Endodermal cell (in vitro differentiated cells): ENCODE results near the gene CHAT. TPM values are rescaled to one million over a fixed set of nuclear protein-coding genes. Genes with fewer than 3 reads are reported as not detected.

Experiments
- DNase-seq: peaks from one replicate; pipeline ENCODE4 v3.0.0-alpha.2; 2017
- H3K27ac ChIP-seq: 2 replicates; pipeline ENCODE4 v1.5.1; 2013; ENCODE audit warnings: mild to moderate bottlenecking, low read depth, low read length, moderate library complexity
- H3K27me3 ChIP-seq: 2 replicates; pipeline ENCODE4 v1.6.1; 2013; ENCODE audit warnings: mild to moderate bottlenecking, low read length, moderate library complexity; ENCODE audit not compliant: insufficient read depth, control insufficient read depth, poor library complexity, severe bottlenecking
- H3K36me3 ChIP-seq: 2 replicates; pipeline ENCODE4 v1.7.0; 2013; ENCODE audit warnings: mild to moderate bottlenecking, low read length, moderate library complexity; ENCODE audit not compliant: control insufficient read depth, insufficient read depth
- H3K4me1 ChIP-seq: one replicate; pipeline ENCODE4 v1.7.0; 2013; ENCODE audit warnings: low read length; ENCODE audit not compliant: control insufficient read depth, insufficient read depth
- H3K4me3 ChIP-seq: 2 replicates; pipeline ENCODE4 v1.5.1; 2013; ENCODE audit warnings: mild to moderate bottlenecking, low read length, moderate library complexity
- H3K9ac ChIP-seq: 2 replicates; pipeline ENCODE4 v1.6.1; 2013; ENCODE audit warnings: mild to moderate bottlenecking, low read length, moderate library complexity; ENCODE audit not compliant: poor library complexity, severe bottlenecking; ENCODE audit errors: extremely low read depth
- H3K9me3 ChIP-seq: 2 replicates; pipeline ENCODE4 v1.6.1; 2013; ENCODE audit warnings: mild to moderate bottlenecking, low read length, moderate library complexity; ENCODE audit not compliant: control insufficient read depth
- H3K27ac Mint-ChIP-seq: 2 replicates; pipeline ENCODE4 v1.8.0; 2020; ENCODE audit warnings: mixed read lengths
- H3K27me3 Mint-ChIP-seq: 2 replicates; pipeline ENCODE4 v1.8.0; 2021; ENCODE audit warnings: mild to moderate bottlenecking, mixed read lengths; ENCODE audit not compliant: insufficient read depth
- H3K36me3 Mint-ChIP-seq: 2 replicates; pipeline ENCODE4 v1.8.0; 2020; ENCODE audit warnings: low read depth, mixed read lengths
- H3K4me1 Mint-ChIP-seq: 2 replicates; pipeline ENCODE4 v1.8.0; 2020; ENCODE audit warnings: mixed read lengths
- H3K4me3 Mint-ChIP-seq: 2 replicates; pipeline ENCODE4 v1.8.0; 2020; ENCODE audit warnings: mild to moderate bottlenecking, moderate library complexity, mixed read lengths
- H3K9me3 Mint-ChIP-seq: 2 replicates; pipeline ENCODE4 v1.8.0; 2020; ENCODE audit warnings: mild to moderate bottlenecking, mixed read lengths
- WGBS, 2 experiments: methylation state at CpG; one replicate each; pipeline versions ENCODE4 v1.1.5 to v1.1.7; 2013; ENCODE audit warnings: missing lambda C conversion rate in 2 of 2, mixed read lengths in 1 of 2; ENCODE audit not compliant: insufficient coverage in 1 of 2, insufficient read length in 1 of 2; 5-methylcytosine and 5-hydroxymethylcytosine counted together
- total RNA-seq, 2 donors: library from RNA; stranded (reverse); fragmentation: NEBNext Ultra II Directional in 1 of 2; extraction: Animal tissue kit (Norgen Biotek cat#: 25700) in 1 of 2; gene quantifications; 2 replicates in 1 of 2; 3 replicates in 1 of 2; pipeline ENCODE4 v1.2.1, GENCODE V29; 2021
- TF ChIP-seq, protein P1 (sequence below): fragments of 200-600 bp; sonication (generic); conservative IDR thresholded peaks from 2 replicates; pipeline ENCODE4 v1.5.0; 2021; ENCODE audit warnings: antibody characterized with exemption, mild to moderate bottlenecking

Gene CHAT
- total RNA-seq, 2 donors from 2014 or later = not detected

DNA sequence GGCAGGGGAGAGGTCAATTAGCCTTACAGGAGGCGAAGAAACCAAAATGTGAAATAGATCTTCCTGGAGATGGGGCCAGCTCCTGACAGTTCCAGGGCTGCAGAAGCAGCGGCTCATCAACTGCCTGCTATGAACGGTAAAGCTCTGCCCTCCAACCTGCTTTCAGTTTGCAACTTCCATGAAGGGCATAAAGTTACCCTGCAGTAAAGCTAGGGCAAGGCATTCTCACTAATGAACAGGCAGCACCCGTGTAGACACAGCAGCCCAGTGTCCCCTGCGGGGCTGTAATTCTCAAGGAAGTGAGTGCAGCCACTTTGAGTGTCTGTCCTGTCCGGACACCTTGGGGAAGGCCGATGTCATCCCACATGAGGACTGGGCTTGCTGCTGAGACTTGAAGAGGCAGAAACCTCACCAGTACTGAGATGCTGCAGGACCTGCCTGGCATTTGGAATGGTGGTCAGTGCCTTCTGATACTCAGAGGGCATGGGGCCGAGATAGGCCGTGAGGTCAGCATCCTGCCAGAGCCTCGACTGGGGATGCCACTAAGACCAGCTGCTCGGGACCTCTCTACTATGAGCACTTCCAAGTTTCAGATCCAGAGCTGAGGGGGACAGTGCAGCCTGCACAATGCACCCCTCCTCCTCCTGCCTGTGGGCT is 39.6 kb downstream of the CHAT start:
- Histone ChIP-seq H3K36me3 (no peaks in the 10 kb centered on the region), H3K27me3 (no peaks in the 10 kb centered on the region), H3K9ac (no peak overlapping the region), H3K4me3 (no peak overlapping the region), H3K4me1 (no peaks in the 10 kb centered on the region), H3K9me3 (no peaks in the 10 kb centered on the region), H3K27ac (no peak overlapping the region)
- Mint-ChIP-seq H3K4me3 (no peak overlapping the region), H3K27ac (no peak overlapping the region), H3K9me3 (no peaks in the 10 kb centered on the region), H3K36me3 (no peaks in the 10 kb centered on the region), H3K27me3 (peaks cover 17% of the 10 kb centered on the region), H3K4me1 (peaks cover 16% of the 10 kb centered on the region)
- 92 to 96% methylated on average over 9 to 11 of the region's 11 CpGs for WGBS, 2 experiments
- TF ChIP-seq, protein P1, sequence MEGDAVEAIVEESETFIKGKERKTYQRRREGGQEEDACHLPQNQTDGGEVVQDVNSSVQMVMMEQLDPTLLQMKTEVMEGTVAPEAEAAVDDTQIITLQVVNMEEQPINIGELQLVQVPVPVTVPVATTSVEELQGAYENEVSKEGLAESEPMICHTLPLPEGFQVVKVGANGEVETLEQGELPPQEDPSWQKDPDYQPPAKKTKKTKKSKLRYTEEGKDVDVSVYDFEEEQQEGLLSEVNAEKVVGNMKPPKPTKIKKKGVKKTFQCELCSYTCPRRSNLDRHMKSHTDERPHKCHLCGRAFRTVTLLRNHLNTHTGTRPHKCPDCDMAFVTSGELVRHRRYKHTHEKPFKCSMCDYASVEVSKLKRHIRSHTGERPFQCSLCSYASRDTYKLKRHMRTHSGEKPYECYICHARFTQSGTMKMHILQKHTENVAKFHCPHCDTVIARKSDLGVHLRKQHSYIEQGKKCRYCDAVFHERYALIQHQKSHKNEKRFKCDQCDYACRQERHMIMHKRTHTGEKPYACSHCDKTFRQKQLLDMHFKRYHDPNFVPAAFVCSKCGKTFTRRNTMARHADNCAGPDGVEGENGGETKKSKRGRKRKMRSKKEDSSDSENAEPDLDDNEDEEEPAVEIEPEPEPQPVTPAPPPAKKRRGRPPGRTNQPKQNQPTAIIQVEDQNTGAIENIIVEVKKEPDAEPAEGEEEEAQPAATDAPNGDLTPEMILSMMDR = no peak
- peak; percentile 22 for DNase-seq

DNA sequence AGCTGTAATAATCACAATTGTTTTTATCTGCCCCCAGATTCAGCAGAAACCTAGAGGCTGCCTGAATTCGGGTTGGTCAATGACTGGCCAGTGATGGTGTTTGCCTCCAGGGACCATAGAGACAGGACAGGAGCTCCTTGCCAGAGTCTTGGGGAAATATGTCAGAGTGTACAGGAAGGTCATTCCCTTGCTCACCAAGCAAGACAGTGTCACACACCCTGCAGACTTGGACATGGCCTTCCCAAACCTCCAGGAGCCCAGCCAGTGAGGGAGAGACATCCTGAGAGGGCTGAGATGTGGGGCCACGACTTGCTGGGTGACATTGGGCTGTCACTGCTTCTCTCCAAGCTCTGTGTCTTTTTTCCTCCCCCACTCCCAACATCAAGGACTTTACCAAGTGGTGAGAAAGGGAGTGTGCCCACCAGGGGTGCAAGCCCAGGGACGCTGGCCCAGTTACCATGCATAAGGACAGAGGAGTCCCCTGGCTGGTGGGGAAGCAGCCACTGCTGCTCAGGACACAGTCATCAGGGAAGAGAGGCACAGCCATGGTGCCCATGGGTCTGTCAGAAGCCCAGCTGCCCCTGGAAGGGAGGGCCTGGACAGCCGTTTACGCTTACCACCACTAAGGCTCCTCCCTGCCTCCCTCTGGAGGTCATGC is 40.3 kb downstream of the CHAT start:
- H3K36me3 Mint-ChIP-seq = no peaks in the 10 kb centered on the region
- Histone ChIP-seq H3K9ac (no peak overlapping the region), H3K27ac (no peak overlapping the region), H3K9me3 (no peaks in the 10 kb centered on the region), H3K36me3 (no peaks in the 10 kb centered on the region), H3K27me3 (no peaks in the 10 kb centered on the region), H3K4me3 (no peak overlapping the region), H3K4me1 (no peaks in the 10 kb centered on the region)
- peaks cover 15% of the 10 kb centered on the region for H3K4me1 Mint-ChIP-seq
- 78 to 92% methylated on average over 2 to 5 of the region's 5 CpGs for WGBS, 2 experiments
- H3K27me3 Mint-ChIP-seq = peaks cover 21% of the 10 kb centered on the region
- no peak overlapping the region for H3K4me3 Mint-ChIP-seq
- H3K9me3 Mint-ChIP-seq = peaks cover 7% of the 10 kb centered on the region
- TF ChIP-seq, protein P1 = no peak
- peak; percentile 43 for DNase-seq
- H3K27ac Mint-ChIP-seq = no peak overlapping the region

DNA sequence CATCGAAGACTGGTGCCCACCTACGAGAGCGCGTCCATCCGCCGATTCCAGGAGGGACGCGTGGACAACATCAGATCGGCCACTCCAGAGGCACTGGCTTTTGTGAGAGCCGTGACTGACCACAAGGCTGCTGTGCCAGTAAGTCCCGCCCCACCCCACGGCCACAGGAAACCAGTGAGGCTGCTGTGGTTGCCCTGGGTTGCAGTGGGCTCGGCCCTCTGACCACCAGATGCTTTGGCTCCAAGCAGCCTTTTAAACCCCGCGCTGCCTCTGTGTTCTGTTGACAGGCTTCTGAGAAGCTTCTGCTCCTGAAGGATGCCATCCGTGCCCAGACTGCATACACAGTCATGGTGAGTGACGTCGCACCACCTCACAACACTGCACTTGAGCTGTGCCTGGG is 41.3 kb downstream of the CHAT start:
- H3K4me3 Mint-ChIP-seq = no peak overlapping the region
- peaks cover 14% of the 10 kb centered on the region for H3K9me3 Mint-ChIP-seq
- TF ChIP-seq, protein P1 = no peak
- peaks cover 27% of the 10 kb centered on the region for H3K27me3 Mint-ChIP-seq
- H3K9me3 ChIP-seq = no peaks in the 10 kb centered on the region
- no peak overlapping the region for H3K9ac ChIP-seq
- peak; percentile 28 for DNase-seq
- WGBS, 2 experiments = 94 to 95% methylated on average over 18 of the region's 18 CpGs
- H3K36me3 ChIP-seq = no peaks in the 10 kb centered on the region
- H3K27ac Mint-ChIP-seq = no peak overlapping the region
- H3K27me3 ChIP-seq = no peaks in the 10 kb centered on the region
- peaks cover 10% of the 10 kb centered on the region for H3K4me1 Mint-ChIP-seq
- no peaks in the 10 kb centered on the region for H3K4me1 ChIP-seq
- H3K27ac ChIP-seq = no peak overlapping the region
- H3K4me3 ChIP-seq = no peak overlapping the region
- no peaks in the 10 kb centered on the region for H3K36me3 Mint-ChIP-seq
